Subcutaneous adipose tissue (tissue), 4 donors: ENCODE results near the gene KCNA3. TPM values are rescaled to one million over a fixed set of nuclear protein-coding genes. Genes with fewer than 3 reads are reported as not detected.

Source experiments
- total RNA-seq, 4 donors: library from RNA; depleted of rRNA; stranded (reverse); fragments of >200 nt; gene quantifications; one replicate each; pipeline ENCODE4 v1.1.0, GENCODE V29; 2016
- TF ChIP-seq, protein P1 (sequence below): fragments of 450-650 bp; IDR thresholded peaks from one replicate; pipeline ENCODE4 v1.5.1; 2016; ENCODE audit warnings: low read depth, mild to moderate bottlenecking, control low read depth, antibody characterized with exemption, moderate library complexity

KCNA3 gene
- total RNA-seq, 4 donors from 2014 or later: 0.38 to 2.2 (median 1.4) TPM

DNA sequence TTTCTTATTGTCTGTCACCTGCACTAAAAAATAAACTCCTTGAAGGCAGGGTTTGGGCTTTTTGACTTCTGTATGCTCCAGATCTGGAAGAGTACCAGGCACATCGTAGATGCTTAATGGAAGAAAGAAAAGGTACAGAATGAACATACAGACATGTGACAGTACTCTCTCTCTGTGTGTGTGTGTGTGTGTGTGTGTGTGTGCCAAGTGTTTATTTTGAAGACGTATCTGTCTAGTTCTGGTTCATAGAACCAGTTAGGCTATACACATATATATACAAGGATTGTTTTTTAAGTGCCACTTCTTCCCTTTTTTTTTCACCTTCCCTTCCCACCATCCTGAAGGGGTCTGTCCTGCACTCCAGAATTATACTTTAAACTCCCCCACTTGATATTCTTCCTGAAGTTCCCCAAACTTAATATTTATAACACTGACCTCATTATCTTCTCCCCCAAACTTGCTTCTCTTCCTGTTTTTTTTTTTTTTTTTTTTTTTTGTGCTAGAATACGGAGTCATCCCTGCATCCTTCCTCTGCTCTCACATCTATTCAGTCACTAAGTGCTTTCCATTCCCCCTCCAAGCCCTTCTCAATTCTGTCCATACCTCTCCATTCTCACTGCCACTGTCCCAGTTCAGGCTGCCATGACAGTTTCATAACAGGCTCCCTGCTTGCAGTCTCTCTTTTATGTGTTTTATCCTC, 5.4 kb upstream of the KCNA3 start:
- TF ChIP-seq, protein P1, sequence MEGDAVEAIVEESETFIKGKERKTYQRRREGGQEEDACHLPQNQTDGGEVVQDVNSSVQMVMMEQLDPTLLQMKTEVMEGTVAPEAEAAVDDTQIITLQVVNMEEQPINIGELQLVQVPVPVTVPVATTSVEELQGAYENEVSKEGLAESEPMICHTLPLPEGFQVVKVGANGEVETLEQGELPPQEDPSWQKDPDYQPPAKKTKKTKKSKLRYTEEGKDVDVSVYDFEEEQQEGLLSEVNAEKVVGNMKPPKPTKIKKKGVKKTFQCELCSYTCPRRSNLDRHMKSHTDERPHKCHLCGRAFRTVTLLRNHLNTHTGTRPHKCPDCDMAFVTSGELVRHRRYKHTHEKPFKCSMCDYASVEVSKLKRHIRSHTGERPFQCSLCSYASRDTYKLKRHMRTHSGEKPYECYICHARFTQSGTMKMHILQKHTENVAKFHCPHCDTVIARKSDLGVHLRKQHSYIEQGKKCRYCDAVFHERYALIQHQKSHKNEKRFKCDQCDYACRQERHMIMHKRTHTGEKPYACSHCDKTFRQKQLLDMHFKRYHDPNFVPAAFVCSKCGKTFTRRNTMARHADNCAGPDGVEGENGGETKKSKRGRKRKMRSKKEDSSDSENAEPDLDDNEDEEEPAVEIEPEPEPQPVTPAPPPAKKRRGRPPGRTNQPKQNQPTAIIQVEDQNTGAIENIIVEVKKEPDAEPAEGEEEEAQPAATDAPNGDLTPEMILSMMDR: no peak

DNA sequence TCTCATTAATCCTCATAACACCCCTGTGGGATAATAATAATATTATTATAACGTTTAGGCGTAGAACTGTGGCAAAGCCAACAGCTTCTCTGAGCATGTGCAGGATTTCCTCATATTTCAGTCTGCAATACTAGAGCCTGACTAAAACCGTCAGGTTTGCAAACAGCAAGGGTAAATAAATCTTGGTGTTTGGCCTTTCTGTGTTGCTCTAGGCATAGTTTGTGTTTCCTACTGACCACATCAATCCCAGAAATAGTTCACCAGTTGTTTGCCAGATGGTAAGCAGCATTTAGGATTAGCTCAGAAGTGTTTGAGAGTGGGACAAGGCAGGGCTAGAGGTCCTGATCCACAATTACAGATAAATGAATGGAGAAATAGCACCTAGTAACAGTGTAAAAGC, 2.8 kb upstream of the KCNA3 start:
- TF ChIP-seq, protein P1: no peak

GRCh38 chr1:110676970-110677369, 2.2 kb upstream of the KCNA3 start:
- TF ChIP-seq, protein P1: no peak

GRCh38 chr1:110675060-110675791, 486 bp upstream of the KCNA3 start:
- TF ChIP-seq, protein P1: no peak

- TF ChIP-seq, protein P1: no peak
Observed at GRCh38 chr1:110673805-110674336, 869 bp downstream of the KCNA3 start.

DNA sequence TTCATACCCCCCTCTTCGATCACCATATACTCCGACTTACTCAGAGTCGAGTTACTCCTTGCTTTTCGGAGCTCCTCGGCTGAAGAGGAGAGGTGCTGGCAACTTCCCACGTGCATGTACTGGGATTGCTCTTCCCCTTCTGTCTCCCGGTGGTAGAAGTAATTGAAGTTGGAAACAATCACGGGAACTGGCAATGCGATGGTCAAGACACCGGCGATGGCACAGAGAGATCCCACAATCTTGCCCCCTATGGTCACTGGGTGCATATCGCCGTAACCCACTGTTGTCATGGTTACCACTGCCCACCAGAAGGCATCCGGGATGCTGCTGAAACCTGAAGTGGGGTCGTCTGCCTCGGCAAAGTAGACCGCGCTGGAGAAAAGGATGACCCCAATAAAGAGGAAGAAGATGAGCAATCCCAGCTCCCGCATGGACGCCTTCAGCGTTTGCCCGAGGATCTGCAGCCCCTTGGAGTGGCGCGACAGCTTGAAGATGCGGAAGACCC, 1.5 kb downstream of the KCNA3 start:
- TF ChIP-seq, protein P1: no peak

DNA sequence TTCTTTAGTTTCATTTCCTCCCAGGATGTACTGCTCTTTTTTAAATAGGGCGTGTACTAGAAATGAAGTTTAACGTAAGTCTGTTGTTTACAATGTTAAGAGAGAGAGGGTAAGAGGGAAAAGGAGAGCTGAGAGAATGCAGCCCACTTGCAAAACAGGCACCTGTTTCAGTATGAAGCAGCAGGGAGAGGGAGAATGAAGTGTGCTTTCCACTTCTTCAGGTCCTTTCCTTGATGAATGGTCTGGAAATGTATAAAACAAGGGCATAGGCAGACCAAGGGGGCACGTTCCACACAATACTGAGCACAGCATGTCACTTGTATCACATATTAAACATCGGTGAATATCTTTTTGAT, 2.0 kb downstream of the KCNA3 start:
- TF ChIP-seq, protein P1: no peak
